PFSK-1 (cell line): ENCODE measurements around the gene KDM1A.

Source experiments
- POLR2AphosphoS5 ChIP-seq: IDR thresholded peaks from 2 replicates; pipeline ENCODE4 v1.6.1; 2012; ENCODE audit warnings: low read depth, mild to moderate bottlenecking, control low read depth, low read length, moderate library complexity
- SIN3A ChIP-seq: IDR thresholded peaks from 2 replicates; pipeline ENCODE4 v1.6.1; 2012; ENCODE audit warnings: mild to moderate bottlenecking, low read length, moderate library complexity, borderline replicate concordance; ENCODE audit not compliant: insufficient read depth
- TAF1 ChIP-seq: IDR thresholded peaks from 2 replicates; pipeline ENCODE4 v1.6.1; 2012; ENCODE audit warnings: low read length, control low read depth, borderline replicate concordance; ENCODE audit not compliant: insufficient read depth
- TF ChIP-seq, protein P1 (sequence below), 2 experiments: IDR thresholded peaks; 2 replicates each; pipeline versions ENCODE4 v1.6.1 to v1.8.0; 2011 to 2012; ENCODE audit warnings: low read depth in 2 of 2, low read length in 2 of 2, control low read depth in 1 of 2, inconsistent platforms in 1 of 2, mild to moderate bottlenecking in 1 of 2, moderate library complexity in 1 of 2; ENCODE audit not compliant: insufficient read depth in 1 of 2

DNA sequence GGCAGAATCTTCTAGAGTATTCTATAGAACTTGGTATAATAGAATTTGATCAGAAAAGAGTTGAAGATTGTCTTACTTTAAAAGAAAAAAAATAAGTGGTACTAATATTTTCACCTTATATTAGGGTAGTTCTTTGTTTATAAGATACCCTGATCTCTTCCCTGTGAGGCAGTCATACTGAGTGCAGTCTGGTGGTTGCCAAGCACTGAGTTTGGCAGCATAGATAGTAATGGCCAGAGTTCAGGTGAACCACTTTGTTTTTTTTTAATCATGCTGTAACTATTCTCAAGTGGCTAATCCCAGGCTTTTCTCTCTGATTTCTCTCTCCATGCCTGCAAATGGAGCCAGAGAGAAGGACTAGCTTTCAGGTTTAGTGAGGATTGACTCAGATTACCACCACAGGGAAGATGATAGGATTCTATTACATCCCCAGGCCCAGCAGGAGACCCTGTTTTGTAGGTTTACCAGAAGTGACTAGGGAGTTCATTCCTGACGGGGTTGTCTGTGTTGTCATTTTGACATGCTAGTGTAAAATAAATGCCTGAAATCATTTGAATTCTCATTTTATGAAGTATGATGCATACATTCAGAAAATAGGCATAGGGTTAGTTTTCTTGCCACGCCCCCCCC is 16.7 kb downstream of the KDM1A start:
- TF ChIP-seq, protein P1, sequence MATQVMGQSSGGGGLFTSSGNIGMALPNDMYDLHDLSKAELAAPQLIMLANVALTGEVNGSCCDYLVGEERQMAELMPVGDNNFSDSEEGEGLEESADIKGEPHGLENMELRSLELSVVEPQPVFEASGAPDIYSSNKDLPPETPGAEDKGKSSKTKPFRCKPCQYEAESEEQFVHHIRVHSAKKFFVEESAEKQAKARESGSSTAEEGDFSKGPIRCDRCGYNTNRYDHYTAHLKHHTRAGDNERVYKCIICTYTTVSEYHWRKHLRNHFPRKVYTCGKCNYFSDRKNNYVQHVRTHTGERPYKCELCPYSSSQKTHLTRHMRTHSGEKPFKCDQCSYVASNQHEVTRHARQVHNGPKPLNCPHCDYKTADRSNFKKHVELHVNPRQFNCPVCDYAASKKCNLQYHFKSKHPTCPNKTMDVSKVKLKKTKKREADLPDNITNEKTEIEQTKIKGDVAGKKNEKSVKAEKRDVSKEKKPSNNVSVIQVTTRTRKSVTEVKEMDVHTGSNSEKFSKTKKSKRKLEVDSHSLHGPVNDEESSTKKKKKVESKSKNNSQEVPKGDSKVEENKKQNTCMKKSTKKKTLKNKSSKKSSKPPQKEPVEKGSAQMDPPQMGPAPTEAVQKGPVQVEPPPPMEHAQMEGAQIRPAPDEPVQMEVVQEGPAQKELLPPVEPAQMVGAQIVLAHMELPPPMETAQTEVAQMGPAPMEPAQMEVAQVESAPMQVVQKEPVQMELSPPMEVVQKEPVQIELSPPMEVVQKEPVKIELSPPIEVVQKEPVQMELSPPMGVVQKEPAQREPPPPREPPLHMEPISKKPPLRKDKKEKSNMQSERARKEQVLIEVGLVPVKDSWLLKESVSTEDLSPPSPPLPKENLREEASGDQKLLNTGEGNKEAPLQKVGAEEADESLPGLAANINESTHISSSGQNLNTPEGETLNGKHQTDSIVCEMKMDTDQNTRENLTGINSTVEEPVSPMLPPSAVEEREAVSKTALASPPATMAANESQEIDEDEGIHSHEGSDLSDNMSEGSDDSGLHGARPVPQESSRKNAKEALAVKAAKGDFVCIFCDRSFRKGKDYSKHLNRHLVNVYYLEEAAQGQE (IDR thresholded peaks at IDR 0.05; ENCODE audit: insufficient read depth in 1 of 2, low read depth in 2 of 2, low read length in 2 of 2) = no peak
- TF ChIP-seq SIN3A (no peak), TAF1 (no peak), POLR2AphosphoS5 (no peak)
